ENCODE measurements around the gene TTLL4.

TTLL4 gene

DNA sequence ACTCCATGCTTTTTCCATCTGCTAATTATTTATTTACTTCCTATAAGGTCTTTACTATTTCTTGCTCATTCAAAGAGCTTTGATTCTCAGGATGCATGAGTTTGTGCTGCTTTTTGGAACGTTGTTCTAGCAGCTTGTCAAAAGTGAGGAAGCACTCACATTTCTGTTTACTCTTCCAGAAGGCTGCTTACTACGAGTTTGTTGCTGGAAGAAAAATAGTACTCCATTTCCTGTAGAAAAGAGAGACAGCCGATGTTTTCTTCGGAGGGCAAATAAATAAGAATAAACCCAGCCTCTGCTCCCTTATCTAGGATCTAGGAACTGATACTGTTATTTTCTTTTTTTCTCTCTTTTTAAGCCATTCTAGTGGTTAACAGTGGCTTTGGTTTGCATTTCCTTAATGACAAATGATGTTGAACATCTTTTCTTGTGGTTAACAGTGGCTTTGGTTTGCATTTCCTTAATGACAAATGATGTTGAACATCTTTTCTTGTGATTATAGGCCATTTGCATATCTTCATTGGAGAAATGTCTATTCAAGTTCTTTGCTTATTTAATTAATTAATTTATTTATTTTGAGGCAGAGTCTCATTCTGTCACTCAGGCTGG lies 91.9 kb downstream of the TTLL4 start:
- no peak for FAIRE-seq
- no peak for TF ChIP-seq POLR2A (IDR thresholded peaks at IDR 0.05; ENCODE audit: low read depth, low read length)
- DNase-seq (ENCODE audit: insufficient read length, low spot score) = no peak

DNA sequence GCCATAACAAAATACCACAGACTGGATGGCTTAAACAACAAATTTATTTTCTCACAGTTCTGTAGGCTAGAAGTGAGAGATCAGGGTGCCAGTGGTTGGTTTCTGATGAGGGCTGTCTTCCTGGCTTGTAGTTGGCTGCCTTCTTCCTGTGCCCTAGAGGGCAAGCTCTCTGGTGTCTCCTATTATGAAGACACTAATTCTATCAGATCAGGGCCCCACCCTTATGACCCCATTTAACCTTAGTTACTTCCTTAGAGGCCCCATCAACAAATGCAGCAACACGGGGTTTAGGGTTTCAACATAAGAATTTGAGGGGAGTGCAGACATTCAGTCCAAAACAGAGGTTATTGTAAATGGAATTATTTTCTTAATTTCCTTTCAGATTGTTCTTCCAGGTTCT lies 94.2 kb downstream of the TTLL4 start:
- TF ChIP-seq POLR2A (IDR thresholded peaks at IDR 0.05; ENCODE audit: low read depth, low read length) = no peak
- FAIRE-seq (no peak), DNase-seq (ENCODE audit: insufficient read length, low spot score) (no peak)
